Measurements from ENCODE around the gene C5orf46. TPM values are rescaled to one million over a fixed set of nuclear protein-coding genes. Genes with fewer than 3 reads are reported as not detected.

C5orf46 gene
- polyA plus RNA-seq, 1 donor (not counting 4 experiments of a cell fraction or from before 2014, with no cell fraction given) = 0.75 TPM

GRCh38 chr5:147860641-147861025, 45.7 kb downstream of the C5orf46 start:
- FAIRE-seq = no peak
- dilution Hi-C loops (cut with MboI; ENCODE audit: extremely low pct_ligation_motif_present, low sequenced_read_pairs) = loop anchor here (5.0 kb wide), 1 partner anchor 72 kb away; no protein-coding TSS in a partner anchor
- no peaks in the 10 kb centered on the region for H3K9me3 ChIP-seq (ENCODE audit: control insufficient read depth, low read depth, low read length)

DNA sequence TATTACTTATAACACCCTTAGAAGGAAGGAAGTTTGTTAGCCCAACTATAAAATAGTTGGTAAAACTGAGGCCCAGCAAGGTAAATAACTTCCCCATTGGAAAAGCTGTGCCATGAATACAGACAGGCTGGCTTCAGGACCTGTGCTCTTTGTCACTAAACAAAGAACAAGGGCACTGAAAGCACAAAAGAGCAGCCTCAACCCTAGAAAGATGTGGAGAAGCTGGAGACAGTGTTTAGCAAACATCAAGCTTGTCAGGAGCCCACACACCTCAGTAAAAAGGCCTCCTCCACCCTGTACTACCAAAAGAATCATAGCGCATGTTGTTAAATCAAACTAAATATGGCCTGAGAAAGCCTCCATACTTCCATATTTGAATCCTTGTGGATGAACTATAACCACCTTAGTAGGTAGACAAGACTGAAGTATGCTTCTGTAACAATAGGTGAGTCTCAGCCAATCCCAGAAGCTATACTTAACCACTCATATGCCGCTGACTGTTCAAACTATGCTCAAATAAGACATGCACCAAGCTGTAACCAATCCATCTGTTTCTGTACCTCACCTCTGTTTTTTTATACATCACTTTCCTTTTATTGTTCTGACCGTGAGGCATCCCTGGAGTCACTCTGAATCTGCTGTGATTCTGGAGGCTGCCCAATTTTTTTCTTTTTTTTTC, 46.2 kb downstream of the C5orf46 start:
- DNase-seq (ENCODE audit: low read depth, low spot score) (no peak), FAIRE-seq (no peak)
- Histone ChIP-seq H3K4me3 (ENCODE audit: control insufficient read depth in 2 of 3, extremely low read depth in 1 of 3, insufficient read depth in 2 of 3, low read depth in 1 of 3, low read length in 3 of 3) (no peak overlapping the region), H3K36me3 (ENCODE audit: control insufficient read depth in 2 of 2, extremely low read depth in 1 of 2, insufficient read depth in 2 of 2, low read length in 2 of 2) (no peaks in the 10 kb centered on the region), H3K9me3 (ENCODE audit: control insufficient read depth, low read depth, low read length) (no peaks in the 10 kb centered on the region), H2AFZ (ENCODE audit: control insufficient read depth, low read length) (no peak overlapping the region), H3K9ac (ENCODE audit: control insufficient read depth, extremely low read depth, insufficient read depth, low read length) (no peak overlapping the region), H3K27ac (ENCODE audit: control insufficient read depth, insufficient read depth, low read length) (no peak overlapping the region), H3K27me3 (ENCODE audit: control insufficient read depth, extremely low read depth, insufficient read depth, low read length) (no peaks in the 10 kb centered on the region), H3K4me2 (ENCODE audit: control insufficient read depth, extremely low read depth, insufficient read depth, low read depth, low read length) (no peak overlapping the region), H3K9me1 (ENCODE audit: control insufficient read depth, extremely low read depth, insufficient read depth, low read length) (no peaks in the 10 kb centered on the region), H3K4me1 (ENCODE audit: control insufficient read depth, extremely low read depth, insufficient read depth, low read length) (no peaks in the 10 kb centered on the region), H3K79me2 (ENCODE audit: control insufficient read depth, insufficient read depth, low read length) (no peaks in the 10 kb centered on the region), H4K20me1 (ENCODE audit: control insufficient read depth, extremely low read depth, insufficient read depth, low read length) (no peaks in the 10 kb centered on the region)
- dilution Hi-C loops (cut with MboI; ENCODE audit: extremely low pct_ligation_motif_present, low sequenced_read_pairs) = loop anchor here (5.0 kb wide), 1 partner anchor 72 kb away; no protein-coding TSS in a partner anchor
- TF ChIP-seq CTCF (optimal IDR thresholded peaks at IDR 0.05 in 1 of 3, IDR thresholded peaks at IDR 0.05 in 1 of 3, conservative IDR thresholded peaks at IDR 0.05 in 1 of 3; ENCODE audit: extremely low read depth in 1 of 3, insufficient read depth in 2 of 3, low read length in 3 of 3) (no peak), EZH2 (IDR thresholded peaks at IDR 0.05; ENCODE audit: low read length) (no peak)

More at GRCh38 chr5:147860641-147861025, 45.7 kb downstream of the C5orf46 start:
- no peak overlapping the region for H3K4me3 ChIP-seq (ENCODE audit: control insufficient read depth in 2 of 3, extremely low read depth in 1 of 3, insufficient read depth in 2 of 3, low read depth in 1 of 3, low read length in 3 of 3)
- H3K9ac ChIP-seq (ENCODE audit: control insufficient read depth, extremely low read depth, insufficient read depth, low read length) = no peak overlapping the region
- H3K36me3 ChIP-seq (ENCODE audit: control insufficient read depth in 2 of 2, extremely low read depth in 1 of 2, insufficient read depth in 2 of 2, low read length in 2 of 2) = no peaks in the 10 kb centered on the region
- H2AFZ ChIP-seq (ENCODE audit: control insufficient read depth, low read length) = no peak overlapping the region
- DNase-seq (ENCODE audit: low read depth, low spot score) = no peak
- no peaks in the 10 kb centered on the region for H3K27me3 ChIP-seq (ENCODE audit: control insufficient read depth, extremely low read depth, insufficient read depth, low read length)
- H3K79me2 ChIP-seq (ENCODE audit: control insufficient read depth, insufficient read depth, low read length) = no peaks in the 10 kb centered on the region
- H3K4me2 ChIP-seq (ENCODE audit: control insufficient read depth, extremely low read depth, insufficient read depth, low read depth, low read length) = no peak overlapping the region
- H3K27ac ChIP-seq (ENCODE audit: control insufficient read depth, insufficient read depth, low read length) = no peak overlapping the region
- H3K4me1 ChIP-seq (ENCODE audit: control insufficient read depth, extremely low read depth, insufficient read depth, low read length) = no peaks in the 10 kb centered on the region
- no peak for TF ChIP-seq EZH2 (IDR thresholded peaks at IDR 0.05; ENCODE audit: low read length)
- no peak for TF ChIP-seq CTCF (optimal IDR thresholded peaks at IDR 0.05 in 1 of 3, IDR thresholded peaks at IDR 0.05 in 1 of 3, conservative IDR thresholded peaks at IDR 0.05 in 1 of 3; ENCODE audit: extremely low read depth in 1 of 3, insufficient read depth in 2 of 3, low read length in 3 of 3)
- H3K9me1 ChIP-seq (ENCODE audit: control insufficient read depth, extremely low read depth, insufficient read depth, low read length) = no peaks in the 10 kb centered on the region
- no peaks in the 10 kb centered on the region for H4K20me1 ChIP-seq (ENCODE audit: control insufficient read depth, extremely low read depth, insufficient read depth, low read length)

All from keratinocyte (primary cell).